HL-60/S4 (cell line): ENCODE data around the gene SNRNP70.
"Not testable (repeated sequence)": the region's sequence is repeated elsewhere in the genome, so short reads cannot be mapped to it uniquely, and the experiment has no call there.

Experiments
- in situ Hi-C: fragments of 300-500 bp; cut with MboI; formaldehyde crosslinking; loops from 2 replicates; pipeline ENCODE4 v1.14.3; 2022; ENCODE audit warnings: low sequenced_read_pairs

The SNRNP70 gene

DNA sequence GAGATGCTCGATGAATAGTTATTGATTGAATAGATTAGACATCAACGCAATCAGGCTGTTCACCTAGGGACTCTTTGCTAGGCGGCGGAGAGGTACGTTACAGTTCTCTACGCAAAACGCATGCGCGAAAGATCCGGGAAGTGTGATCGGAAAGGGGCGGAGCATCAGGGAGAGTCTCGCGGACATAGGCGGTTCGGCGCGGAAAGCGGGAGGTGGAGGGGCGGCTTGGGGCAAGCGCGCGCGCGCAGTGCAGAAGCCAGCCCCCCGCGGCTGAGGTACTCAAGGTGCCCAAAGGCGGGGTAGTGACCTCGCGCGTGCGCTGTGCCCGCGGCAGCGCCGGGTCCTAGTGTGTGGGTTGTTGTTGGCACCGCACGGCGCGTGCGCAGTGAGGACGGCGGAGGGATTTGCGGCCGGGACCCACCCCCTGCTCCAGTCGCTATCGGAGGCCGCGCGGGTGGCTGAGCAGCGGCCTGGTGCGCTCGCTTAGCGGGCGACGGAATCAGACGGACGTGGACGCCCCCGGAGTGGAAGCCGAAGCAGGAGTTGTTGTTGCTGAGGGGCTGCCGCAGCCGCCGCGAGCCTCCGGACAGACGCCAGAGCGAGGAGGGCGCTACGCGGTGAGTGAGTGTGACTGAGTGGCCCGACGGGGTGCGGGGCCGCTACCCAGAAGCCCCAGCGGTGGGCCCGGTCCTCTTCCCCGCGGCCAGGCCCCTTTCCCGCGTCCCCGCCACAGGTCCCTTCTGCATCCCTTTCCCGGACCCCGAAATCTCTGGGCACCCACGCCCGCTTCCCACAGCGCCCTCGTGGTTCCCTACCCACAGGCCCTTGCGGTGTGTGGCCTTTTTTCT is at the start of gene SNRNP70:
Gene SNRNP70 (plus strand): TSS at position 432 of the 848 bp plus-strand sequence. CDS start 964 bp downstream, outside the sequence.
- in situ Hi-C loops = no loop called here

GRCh38 chr19:49036815-49037214 is 48.4 kb upstream of the SNRNP70 start, which contains the start of gene CGB1:
Gene CGB1 (minus strand): TSS chr19:49036895. CDS start chr19:49036711, 184 bp downstream.
- in situ Hi-C loops = not testable (repeated sequence)

GRCh38 chr19:49038111-49038510 is 47.1 kb upstream of the SNRNP70 start:
- in situ Hi-C loops = not testable (repeated sequence)

DNA sequence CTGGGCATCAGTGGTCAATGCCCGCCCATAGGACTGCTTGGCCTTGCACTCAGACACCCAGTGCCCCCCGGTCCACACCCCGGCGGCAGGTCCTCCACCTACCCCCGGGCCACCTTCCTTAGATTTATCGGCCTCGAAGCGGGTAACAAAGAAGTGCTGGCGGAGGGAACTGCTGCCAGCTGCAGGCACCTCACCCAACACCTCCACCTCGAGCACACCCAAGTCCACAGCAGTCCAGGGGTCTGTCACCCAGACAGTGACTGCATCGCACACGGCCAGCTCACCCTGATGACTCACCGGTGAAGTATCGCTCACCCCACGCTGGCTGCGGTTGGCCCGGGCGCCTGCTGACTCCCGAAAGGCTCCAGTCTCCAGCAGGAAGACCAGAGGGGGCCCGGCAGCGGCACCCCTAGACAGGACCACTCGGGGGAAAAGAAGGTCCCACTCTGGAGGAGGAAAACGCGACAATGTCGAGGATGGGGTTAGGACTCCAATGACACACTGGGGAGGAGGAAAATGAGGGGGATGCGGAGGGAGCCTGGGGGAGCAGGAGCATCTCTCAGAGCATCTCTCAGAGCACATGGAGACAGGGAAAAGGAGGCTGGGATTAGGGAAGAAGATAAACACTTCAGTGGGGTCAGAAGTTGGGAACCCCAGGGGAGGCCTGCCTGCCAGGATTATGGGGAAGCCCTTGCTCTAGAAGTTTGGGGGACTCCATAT is 46.5 kb upstream of the SNRNP70 start:
- in situ Hi-C loops = not testable (repeated sequence)

DNA sequence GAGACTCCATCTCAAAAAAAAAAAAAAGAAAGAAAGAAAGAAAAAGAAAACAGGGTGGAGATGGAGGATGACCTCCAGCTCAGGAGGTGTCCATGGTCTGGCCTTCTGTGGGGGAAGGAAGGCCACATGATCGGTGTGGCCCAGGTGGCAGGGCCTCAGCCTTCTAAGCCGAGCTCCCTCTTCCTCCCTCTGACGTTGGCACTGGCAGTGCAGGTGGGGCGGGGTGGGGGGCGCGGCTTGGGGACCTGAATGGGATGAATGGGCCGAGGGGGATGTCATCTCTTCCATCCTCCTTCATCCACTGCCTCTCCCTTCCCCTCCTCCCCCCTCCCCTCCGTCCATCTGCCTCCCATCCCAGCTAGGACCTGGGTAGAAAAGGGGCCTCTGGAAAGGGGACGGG is 45.5 kb upstream of the SNRNP70 start:
- in situ Hi-C loops = not testable (repeated sequence)

DNA sequence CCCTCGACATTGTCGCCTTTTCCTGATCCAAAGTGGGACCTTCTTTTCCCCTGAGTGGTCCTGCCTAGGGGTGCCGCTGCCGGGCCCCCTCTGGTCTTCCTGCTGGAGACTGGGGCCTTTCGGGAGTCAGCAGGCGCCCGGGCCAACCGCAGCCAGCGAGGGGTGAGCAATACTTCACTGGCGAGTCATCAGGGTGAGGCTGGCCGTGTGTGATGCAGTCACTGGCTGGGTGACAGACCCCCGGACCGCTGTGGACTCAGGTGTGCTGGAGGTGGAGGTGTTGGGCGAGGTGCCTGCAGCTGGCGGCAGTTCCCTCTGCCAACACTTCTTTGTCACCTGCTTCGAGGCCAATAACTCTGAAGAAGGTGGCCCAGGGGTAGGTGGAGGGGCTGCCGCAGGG is 43.1 kb upstream of the SNRNP70 start:
- in situ Hi-C loops = no loop called here

GRCh38 chr19:49042666-49043065 is 42.6 kb upstream of the SNRNP70 start:
- in situ Hi-C loops = not testable (repeated sequence)

DNA sequence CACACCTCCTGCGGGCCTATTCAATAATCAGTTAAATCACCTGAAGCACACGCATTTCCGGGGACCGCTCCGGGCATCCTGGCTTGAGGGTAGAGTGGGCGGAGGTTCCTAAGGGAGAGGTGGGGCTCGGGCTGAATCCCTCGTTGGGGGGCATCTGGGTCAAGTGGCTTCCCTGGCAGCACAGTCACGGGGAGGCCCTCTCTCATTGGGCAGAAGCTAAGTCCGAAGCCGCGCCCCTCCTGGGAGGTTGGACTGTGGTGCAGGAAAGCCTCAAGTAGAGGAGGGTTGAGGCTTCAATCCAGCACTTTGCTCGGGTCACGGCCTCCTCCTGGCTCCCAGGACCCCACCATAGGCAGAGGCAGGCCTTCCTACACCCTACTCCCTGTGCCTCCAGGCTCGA is 41.7 kb upstream of the SNRNP70 start, which contains the start of gene CGB5:
Gene CGB5 (plus strand): TSS at position 301 of the 400 bp plus-strand sequence. CDS start 362 bp downstream, outside the sequence.
- in situ Hi-C loops = not testable (repeated sequence)

DNA sequence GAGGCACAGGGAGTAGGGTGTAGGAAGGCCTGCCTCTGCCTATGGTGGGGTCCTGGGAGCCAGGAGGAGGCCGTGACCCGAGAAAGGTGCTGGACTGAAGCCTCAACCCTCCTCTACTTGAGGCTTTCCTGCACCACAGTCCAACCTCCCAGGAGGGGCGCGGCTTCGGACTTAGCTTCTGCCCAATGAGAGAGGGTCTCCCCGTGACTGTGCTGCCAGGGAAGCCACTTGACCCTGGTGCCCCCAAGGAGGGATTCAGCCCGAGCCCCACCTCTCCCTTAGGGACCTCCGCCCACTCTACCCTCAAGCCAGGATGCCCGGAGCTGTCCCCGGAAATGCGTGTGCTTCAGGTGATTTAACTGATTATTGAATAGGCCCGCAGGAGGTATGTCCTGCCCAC is 36.2 kb upstream of the SNRNP70 start, which contains the start of gene CGB8:
Gene CGB8 (minus strand): TSS at position 101 of the 400 bp plus-strand sequence. CDS start 372 bp downstream, outside the sequence.
- in situ Hi-C loops = not testable (repeated sequence)

DNA sequence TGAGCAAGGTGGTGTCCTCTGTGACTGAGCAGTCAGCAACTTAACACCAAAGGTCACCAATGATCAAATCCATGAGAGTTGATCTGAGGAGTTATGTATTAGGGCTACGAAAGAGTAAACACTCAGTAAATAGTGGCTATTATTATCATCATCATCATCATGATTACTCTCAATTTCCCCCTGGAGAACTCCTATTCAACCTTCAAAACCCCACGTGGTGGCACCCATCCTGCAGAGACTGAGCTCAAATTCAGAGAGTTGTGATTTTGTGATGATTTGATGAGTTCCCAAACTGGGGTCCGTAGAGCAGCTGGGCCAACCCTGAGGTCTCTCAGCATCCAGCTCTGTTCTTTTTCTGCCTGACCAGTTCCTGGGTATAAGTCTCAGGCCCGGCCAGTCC is 35.4 kb upstream of the SNRNP70 start:
- in situ Hi-C loops = not testable (repeated sequence)

GRCh38 chr19:49050376-49051033 is 34.7 kb upstream of the SNRNP70 start:
- in situ Hi-C loops = not testable (repeated sequence)

DNA sequence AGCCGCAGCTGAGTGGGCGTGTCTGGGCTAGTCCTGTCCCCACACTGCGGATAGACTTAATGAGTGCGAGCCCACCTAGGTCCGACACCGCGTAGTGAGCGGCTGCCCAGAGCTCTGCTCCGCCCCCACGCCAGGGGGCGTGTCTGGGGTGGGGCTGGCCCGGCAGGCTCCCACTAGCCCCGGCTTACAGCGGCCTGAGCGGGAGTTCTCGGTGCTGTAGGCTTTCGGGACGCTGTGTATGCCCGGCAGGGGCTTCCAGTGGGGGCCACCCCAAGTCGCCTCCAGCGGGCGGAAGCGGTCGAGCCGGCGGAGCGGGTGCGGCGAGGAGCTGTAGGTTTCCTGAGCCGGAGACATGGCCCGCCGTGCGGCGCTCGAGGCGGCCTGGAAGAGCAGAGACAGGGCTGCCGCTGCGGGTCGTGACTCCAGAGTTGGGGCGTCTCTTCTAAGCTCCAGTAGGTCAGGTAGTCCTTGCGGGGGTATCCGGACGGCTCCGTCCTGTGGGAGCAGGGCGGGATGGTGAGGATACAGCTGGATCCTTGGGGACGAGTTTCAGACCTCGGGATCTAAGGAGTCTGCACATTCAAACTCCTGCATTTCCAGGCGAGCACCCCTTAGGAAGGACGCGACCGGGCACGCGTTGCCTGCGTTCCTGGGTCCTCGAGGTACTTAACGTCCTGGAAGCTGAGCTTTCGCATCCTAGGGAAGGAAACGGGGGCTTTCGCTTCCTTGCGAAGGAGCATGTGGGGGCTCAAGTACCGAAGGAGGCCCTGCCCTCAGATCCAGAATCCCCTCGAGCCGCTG is 28.9 kb upstream of the SNRNP70 start:
- in situ Hi-C loops = no loop called here

GRCh38 chr19:49056902-49057596 is 28.2 kb upstream of the SNRNP70 start:
- in situ Hi-C loops = not testable (repeated sequence)

DNA sequence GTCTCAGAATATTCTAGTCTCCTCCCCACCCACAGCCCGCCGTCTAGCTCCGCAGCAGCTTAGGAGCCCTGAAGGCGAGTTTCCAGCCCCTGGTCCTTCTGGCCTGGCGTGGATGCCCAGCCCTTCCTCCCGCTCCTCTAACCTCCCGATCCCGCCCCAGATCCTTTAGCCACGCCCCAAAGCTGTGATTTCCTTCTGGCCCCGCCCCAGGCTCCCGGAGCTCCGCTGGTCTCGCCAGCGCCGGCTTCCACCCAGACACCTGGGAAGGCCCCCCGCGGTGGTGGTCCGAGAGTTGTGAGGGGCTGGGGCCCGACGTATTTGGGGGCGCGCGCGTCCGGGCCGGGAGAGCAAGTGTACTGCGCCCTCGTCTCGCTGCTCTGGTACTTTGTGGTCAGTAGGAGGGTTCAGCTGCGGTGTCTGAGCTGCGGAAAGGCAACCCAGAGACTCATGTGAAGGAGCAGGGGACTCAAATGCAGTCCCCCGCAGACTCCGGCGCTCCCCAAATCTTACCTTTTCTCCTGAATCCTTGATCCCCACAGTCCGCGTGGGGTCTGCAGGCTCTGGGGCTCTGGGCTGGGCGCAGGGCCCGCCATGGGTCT is 27.5 kb upstream of the SNRNP70 start, which contains the start of gene CGB7:
Gene CGB7 (minus strand): TSS at position 114 of the 599 bp plus-strand sequence. CDS start 2,374 bp downstream, outside the sequence.
- in situ Hi-C loops = no loop called here

DNA sequence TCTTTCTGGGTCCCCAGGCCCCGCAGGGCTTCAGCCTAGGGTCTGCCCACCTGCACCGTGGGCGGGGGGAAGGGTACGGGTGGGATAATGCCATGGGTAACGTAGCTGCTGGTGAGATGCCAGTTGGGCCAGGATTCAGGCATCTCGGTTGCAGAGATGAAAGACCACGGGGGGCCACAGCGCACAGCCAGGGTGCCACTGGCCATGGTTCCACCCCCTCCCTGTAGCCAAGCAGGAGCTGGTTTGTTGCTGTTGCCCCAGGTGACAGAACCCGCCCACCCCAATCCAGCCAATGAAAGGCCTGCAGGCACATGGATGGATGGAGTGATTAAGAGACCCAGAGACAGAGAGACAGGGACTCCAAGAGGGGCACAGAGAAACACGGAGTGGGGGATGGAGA is 26.7 kb upstream of the SNRNP70 start:
- in situ Hi-C loops = no loop called here

DNA sequence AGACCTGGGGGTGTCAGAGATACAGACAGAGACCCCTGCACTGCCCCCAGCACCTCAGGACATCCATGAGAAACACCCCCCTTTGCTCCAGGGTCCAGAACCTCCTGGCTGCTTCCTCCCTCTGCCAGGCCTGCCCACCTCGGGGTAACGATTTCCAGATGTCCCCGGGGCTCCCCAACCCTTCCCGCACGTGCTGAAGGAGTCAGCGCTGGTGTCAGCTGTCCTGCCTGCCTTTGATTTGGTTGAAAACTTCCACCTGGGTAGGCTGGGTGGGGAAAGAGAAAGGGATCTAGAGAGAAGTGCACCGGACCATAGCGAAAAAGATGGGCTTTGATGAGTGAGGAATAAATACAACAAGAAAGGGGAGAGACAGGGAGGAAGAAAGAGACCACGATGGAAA is 26.2 kb upstream of the SNRNP70 start:
- in situ Hi-C loops = no loop called here

DNA sequence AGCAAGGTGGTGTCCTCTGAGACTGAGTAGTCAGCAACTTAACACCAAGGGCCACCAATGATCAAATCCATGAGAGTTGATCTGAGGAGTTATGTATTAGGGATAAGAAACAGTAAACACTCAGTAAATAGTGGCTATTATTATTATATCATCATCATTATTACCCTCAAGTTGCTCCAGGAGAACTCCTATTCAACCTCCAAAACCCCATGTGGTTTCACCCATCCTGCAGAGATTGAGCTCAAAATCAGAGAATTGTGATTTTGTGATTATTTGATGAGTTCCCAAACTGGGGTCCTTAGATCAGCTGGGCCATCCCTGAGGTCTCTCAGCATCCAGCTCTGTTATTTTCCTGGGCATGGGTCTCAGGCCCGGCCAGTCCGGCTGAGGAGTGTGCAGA is 24.3 kb upstream of the SNRNP70 start:
- in situ Hi-C loops = no loop called here

GRCh38 chr19:49061445-49061844 is 23.8 kb upstream of the SNRNP70 start:
- in situ Hi-C loops = no loop called here

- in situ Hi-C loops = no loop called here
Measured at GRCh38 chr19:49064029-49064629, 21.1 kb upstream of the SNRNP70 start.
